Activated CD4-positive, alpha-beta T cell treated with anti-CD3 and anti-CD28 coated beads, Interleukin-2, Interleukin-6, amounts not matched to agents 100 ng/mL and 50 ng/mL, durations not matched to agents 16 hours and 8 hours (primary cell): Measurements from ENCODE around the gene PPP1R15B.

Source experiments
- DNase-seq: peaks from one replicate; pipeline ENCODE4 v3.0.0-alpha.2; 2020

The PPP1R15B gene

GRCh38 chr1:204398197-204399125 is 13.2 kb downstream of the PPP1R15B start:
- DNase-seq = peak; percentile 78

GRCh38 chr1:204396015-204396583 is 15.5 kb downstream of the PPP1R15B start:
- no peak for DNase-seq

- no peak for DNase-seq
These were observed 20.0 kb downstream of the PPP1R15B start for GRCh38 chr1:204391629-204392028.

GRCh38 chr1:204390751-204391466 is 20.7 kb downstream of the PPP1R15B start:
- no peak for DNase-seq

- no peak for DNase-seq
These were observed 25.9 kb downstream of the PPP1R15B start for GRCh38 chr1:204385727-204386126.

- DNase-seq = no peak
These were observed 26.8 kb downstream of the PPP1R15B start for GRCh38 chr1:204384636-204385352.

GRCh38 chr1:204383163-204383904 is 28.3 kb downstream of the PPP1R15B start:
- DNase-seq = no peak

- no peak for DNase-seq
These were observed 28.9 kb downstream of the PPP1R15B start for GRCh38 chr1:204382714-204383083.

GRCh38 chr1:204380293-204380831 is 31.3 kb downstream of the PPP1R15B start:
- DNase-seq = no peak

GRCh38 chr1:204377800-204378668 is 33.6 kb downstream of the PPP1R15B start:
- DNase-seq = peak; percentile 27

- DNase-seq = no peak
These were observed 34.5 kb downstream of the PPP1R15B start for GRCh38 chr1:204376919-204377799.

GRCh38 chr1:204376465-204376864 is 35.2 kb downstream of the PPP1R15B start:
- no peak for DNase-seq

GRCh38 chr1:204373911-204374310 is 37.7 kb downstream of the PPP1R15B start:
- DNase-seq = no peak

- DNase-seq = no peak
These were observed 41.4 kb downstream of the PPP1R15B start for GRCh38 chr1:204370176-204370575.

- no peak for DNase-seq
These were observed 42.5 kb downstream of the PPP1R15B start for GRCh38 chr1:204368996-204369726.

GRCh38 chr1:204367956-204368355 is 43.7 kb downstream of the PPP1R15B start:
- DNase-seq = no peak

- no peak for DNase-seq
These were observed 44.3 kb downstream of the PPP1R15B start for GRCh38 chr1:204367193-204367858.

- peak; percentile 18 for DNase-seq
These were observed 44.9 kb downstream of the PPP1R15B start for GRCh38 chr1:204366759-204367158.
